ENCODE results near the gene FPGS. TPM values are rescaled to one million over a fixed set of nuclear protein-coding genes. Genes with fewer than 3 reads are reported as not detected.
A peak's percentile ranks its signal among the peaks of the same experiment; 100 is the strongest.
"Not testable (repeated sequence)": the region's sequence is repeated elsewhere in the genome, so short reads cannot be mapped to it uniquely, and the experiment has no call there.

FPGS gene
- total and polyA plus RNA-seq, 2 donors (not counting 1 experiment from before 2014, with no cell fraction given), result 103 to 136 TPM

GRCh38 chr9:127835991-127836516, 33.4 kb downstream of the FPGS start:
- Mint-ChIP-seq H3K4me1 (peaks cover 5% of the 10 kb centered on the region), H3K27ac (no peak overlapping the region), H3K9me3 (ENCODE audit: insufficient read depth) (no peaks in the 10 kb centered on the region), H3K4me3 (no peak overlapping the region), H3K27me3 (no peaks in the 10 kb centered on the region)
- H4K20me1 ChIP-seq (ENCODE audit: control insufficient read depth, insufficient read depth, low read length, poor library complexity, severe bottlenecking), result no peaks in the 10 kb centered on the region
- H3K27ac ChIP-seq (ENCODE audit: low read length in 2 of 2), result no peak overlapping the region
- intact Hi-C loops (cut with micrococcal nuclease), result no loop called here
- peaks cover 5 to 12% of the 10 kb centered on the region in 2 donors for H3K4me1 ChIP-seq (ENCODE audit: control insufficient read depth in 2 of 2, insufficient read depth in 2 of 2, low read length in 2 of 2)
- H3K4me3 ChIP-seq (ENCODE audit: control extremely low read depth in 1 of 5, extremely low read depth in 1 of 5, insufficient read depth in 1 of 5, low read depth in 2 of 5, low read length in 4 of 5), result no peak overlapping the region
- 34% methylated on average over 11 of the region's 17 CpGs for WGBS (ENCODE audit: insufficient coverage)
- TF ChIP-seq CTCF (IDR thresholded peaks at IDR 0.05) (no peak), EZH2 (IDR thresholded peaks at IDR 0.05; ENCODE audit: borderline replicate concordance, insufficient read depth, low read depth, low read length, poor library complexity, severe bottlenecking) (no peak)
- no peak overlapping the region for H3K9ac ChIP-seq (ENCODE audit: low read length)
- H2AFZ ChIP-seq (ENCODE audit: insufficient read depth, low read depth, low read length, poor library complexity, severe bottlenecking), result no peak overlapping the region
- H3K36me3 ChIP-seq (replicated peaks in 1 of 2; ENCODE audit: control extremely low read depth in 1 of 2, control insufficient read depth in 1 of 2, extremely low read depth in 1 of 2, insufficient read depth in 2 of 2, low read length in 1 of 2), result no peaks in the 10 kb centered on the region
- no peaks in the 10 kb centered on the region for H3K9me3 ChIP-seq (ENCODE audit: control extremely low read depth in 1 of 3, control insufficient read depth in 2 of 3, insufficient read depth in 1 of 3, low read length in 2 of 3)
- H3K4me2 ChIP-seq (replicated peaks; ENCODE audit: low read depth, low read length, poor library complexity, severe bottlenecking), result peak overlapping the region; percentile 33
- ChIA-PET POLR2A (no interaction called here), CTCF (interaction anchor here (1.3 kb wide), 2 partner anchors 29 to 33 kb away, joined by 3 read pairs; no protein-coding TSS in a partner anchor)
- H3K27me3 ChIP-seq (replicated peaks in 1 of 4; ENCODE audit: control extremely low read depth in 1 of 4, control insufficient read depth in 3 of 4, insufficient read depth in 4 of 4, low read length in 3 of 4), result no peaks in the 10 kb centered on the region
- H3K79me2 ChIP-seq (ENCODE audit: control insufficient read depth, insufficient read depth, low read length), result peaks cover 4% of the 10 kb centered on the region
- DNase-seq (no peak), ATAC-seq (ENCODE audit: low read depth) (peak; percentile 33)

GRCh38 chr9:127836561-127836960, 33.9 kb downstream of the FPGS start:
- H2AFZ ChIP-seq (ENCODE audit: insufficient read depth, low read depth, low read length, poor library complexity, severe bottlenecking); ATAC-seq (ENCODE audit: low read depth); H3K27me3 ChIP-seq (replicated peaks in 1 of 4; ENCODE audit: control extremely low read depth in 1 of 4, control insufficient read depth in 3 of 4, insufficient read depth in 4 of 4, low read length in 3 of 4); H3K36me3 ChIP-seq (replicated peaks in 1 of 2; ENCODE audit: control extremely low read depth in 1 of 2, control insufficient read depth in 1 of 2, extremely low read depth in 1 of 2, insufficient read depth in 2 of 2, low read length in 1 of 2); H3K9ac ChIP-seq (ENCODE audit: low read length); DNase-seq; H3K4me1 Mint-ChIP-seq; H3K9me3 Mint-ChIP-seq (ENCODE audit: insufficient read depth); H4K20me1 ChIP-seq (ENCODE audit: control insufficient read depth, insufficient read depth, low read length, poor library complexity, severe bottlenecking); POLR2A ChIA-PET; H3K4me3 Mint-ChIP-seq; H3K27ac ChIP-seq (ENCODE audit: low read length in 2 of 2); H3K79me2 ChIP-seq (ENCODE audit: control insufficient read depth, insufficient read depth, low read length); H3K4me3 ChIP-seq (ENCODE audit: control extremely low read depth in 1 of 5, extremely low read depth in 1 of 5, insufficient read depth in 1 of 5, low read depth in 2 of 5, low read length in 4 of 5); H3K27ac Mint-ChIP-seq; H3K9me3 ChIP-seq (ENCODE audit: control extremely low read depth in 1 of 3, control insufficient read depth in 2 of 3, insufficient read depth in 1 of 3, low read length in 2 of 3); H3K4me2 ChIP-seq (replicated peaks; ENCODE audit: low read depth, low read length, poor library complexity, severe bottlenecking); H3K27me3 Mint-ChIP-seq; intact Hi-C loops (cut with micrococcal nuclease): not testable (repeated sequence)
- H3K4me1 ChIP-seq (ENCODE audit: control insufficient read depth in 2 of 2, insufficient read depth in 2 of 2, low read length in 2 of 2), result peaks cover 5 to 12% of the 10 kb centered on the region in 2 donors
- 90% methylated on average over 2 of the region's 3 CpGs for WGBS (ENCODE audit: insufficient coverage)
- CTCF ChIA-PET, result interaction anchor here (1.3 kb wide), 2 partner anchors 28 to 33 kb away, joined by 3 read pairs; no protein-coding TSS in a partner anchor

Data from B cell (primary cell).